GM21515 (cell line): Measurements from ENCODE around the gene SPON2.
"Not testable (repeated sequence)": the region's sequence is repeated elsewhere in the genome, so short reads cannot be mapped to it uniquely, and the experiment has no call there.

ENCODE experiments used
- ATAC-seq: cut with Tn5 transposase; IDR thresholded peaks from one replicate; pipeline ENCODE4 v1.9.1; 2021; ENCODE audit not compliant: unreplicated experiment

SPON2 gene

GRCh38 chr4:1152290-1152689 is 20.1 kb downstream of the SPON2 start:
- ATAC-seq, result no peak

- no peak for ATAC-seq
Observed at GRCh38 chr4:1151541-1151940, 20.8 kb downstream of the SPON2 start.

DNA sequence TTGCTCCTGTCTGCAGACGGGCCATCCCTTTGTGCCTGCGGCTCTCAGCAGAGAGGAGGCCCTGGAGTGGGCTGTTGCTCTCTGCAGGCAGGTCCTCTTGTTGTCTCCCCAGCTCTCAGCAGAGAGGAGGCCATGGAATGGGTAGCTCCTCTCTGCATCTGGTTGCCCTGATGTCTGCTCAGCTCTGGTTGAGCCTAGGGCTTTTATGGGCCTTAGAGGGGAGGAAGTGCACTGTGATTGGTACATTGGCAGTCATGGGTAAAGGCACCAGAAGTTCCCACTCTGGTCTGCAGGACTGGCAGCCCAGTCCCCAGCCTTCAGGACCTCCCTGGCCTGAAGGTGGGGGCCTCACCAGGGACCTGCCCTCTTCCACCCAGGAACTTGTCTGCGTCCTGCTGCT is 21.5 kb downstream of the SPON2 start:
- ATAC-seq, result no peak

GRCh38 chr4:1139860-1140259 is 32.5 kb downstream of the SPON2 start:
- ATAC-seq, result no peak

DNA sequence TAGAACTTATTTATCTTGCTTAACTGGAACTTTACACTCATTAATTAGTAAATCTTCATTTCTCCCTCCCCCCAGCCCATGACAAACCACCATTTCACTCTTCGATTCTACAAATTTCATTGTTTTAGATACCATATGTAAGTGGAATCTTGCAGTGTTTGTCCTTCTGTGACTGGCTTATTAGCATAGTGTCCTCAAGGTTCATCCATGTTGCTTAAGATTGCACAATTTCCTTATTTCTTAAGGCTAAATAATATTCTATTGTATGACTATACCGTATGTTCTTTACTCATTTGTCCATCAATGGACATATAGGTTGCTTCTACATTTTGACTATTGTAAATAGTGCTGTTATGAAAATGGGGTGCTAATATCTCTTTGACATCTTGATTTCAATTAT is 34.5 kb downstream of the SPON2 start:
- ATAC-seq, result no peak

DNA sequence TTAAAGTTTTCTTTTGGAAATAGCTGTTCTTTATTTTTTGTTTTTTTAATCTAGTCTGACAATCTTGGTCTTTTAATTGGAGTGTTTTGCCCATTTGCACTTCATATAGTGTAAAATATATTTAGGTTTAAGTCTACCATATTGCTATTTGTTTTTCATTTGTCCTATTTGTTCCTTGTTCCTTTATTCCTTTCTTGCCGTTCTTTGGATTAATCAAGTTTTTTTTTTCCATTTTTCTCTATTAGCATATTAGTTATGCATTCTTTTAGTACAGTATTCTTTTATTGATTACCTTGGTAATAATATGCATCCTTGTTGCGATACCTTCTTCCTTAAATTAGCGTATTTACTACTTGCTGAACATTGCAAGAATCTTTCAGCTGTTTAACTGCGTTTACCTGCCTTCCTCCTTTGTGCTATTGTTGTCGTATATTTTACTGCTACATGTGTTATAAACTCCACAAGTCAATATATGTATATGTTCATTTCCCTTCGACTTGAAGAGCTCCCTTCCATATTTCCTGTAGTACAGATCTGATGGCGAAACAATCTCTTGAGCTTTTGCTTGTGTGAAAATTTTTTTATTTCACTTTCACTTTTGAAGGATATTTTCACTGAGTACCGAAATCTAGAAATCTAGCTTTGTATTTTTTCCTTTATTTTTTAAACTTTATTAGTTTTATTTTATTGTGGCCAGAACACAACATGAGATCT is 35.2 kb downstream of the SPON2 start:
- ATAC-seq, result no peak

DNA sequence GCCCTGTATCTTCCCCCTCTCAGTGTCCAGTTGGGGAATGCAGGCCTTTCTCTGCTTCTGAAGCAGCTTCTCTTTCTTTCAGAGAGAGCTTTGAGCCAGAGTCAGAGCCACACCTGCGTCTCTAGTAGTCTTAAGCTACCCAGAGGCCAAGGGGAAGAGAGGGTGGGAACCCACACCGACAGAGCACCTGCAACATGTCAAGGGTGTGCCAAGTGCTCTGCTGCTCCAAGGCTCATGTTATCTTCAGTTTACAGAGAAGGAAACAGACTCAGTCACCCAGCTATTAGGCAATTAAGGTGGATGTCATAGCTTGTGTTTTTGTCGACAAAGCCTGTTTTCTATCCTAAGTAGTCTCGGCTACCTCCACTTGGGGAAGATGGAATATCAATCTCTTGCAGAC is 36.3 kb downstream of the SPON2 start:
- no peak for ATAC-seq

GRCh38 chr4:1133033-1133432 is 39.4 kb downstream of the SPON2 start:
- ATAC-seq, result no peak

GRCh38 chr4:1130316-1131186 is 41.8 kb downstream of the SPON2 start:
- ATAC-seq, result peak; percentile 90

DNA sequence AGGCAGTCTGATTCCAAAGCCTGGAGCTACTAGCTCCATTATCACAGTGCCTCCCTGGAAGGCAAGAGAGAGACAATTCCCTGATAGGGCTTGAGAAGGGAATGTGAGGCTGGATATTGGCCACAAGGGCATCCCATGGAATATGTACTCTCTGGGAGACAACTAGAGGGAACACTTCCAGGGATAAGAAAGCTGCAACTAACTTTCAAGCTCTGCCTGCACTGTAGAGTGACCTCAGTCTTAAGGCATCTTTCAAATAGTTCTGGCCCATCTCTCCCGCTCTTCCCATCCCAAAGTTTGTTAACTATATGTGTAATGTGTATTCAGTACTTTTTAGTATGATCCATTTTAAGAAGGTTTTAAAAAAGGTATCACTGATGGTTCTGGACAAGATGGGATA is 45.9 kb downstream of the SPON2 start:
- no peak for ATAC-seq

- ATAC-seq, result not testable (repeated sequence)
Observed at GRCh38 chr4:1125466-1125865, 46.9 kb downstream of the SPON2 start.

- no peak for ATAC-seq
Observed at GRCh38 chr4:1124818-1125217, 47.6 kb downstream of the SPON2 start.

GRCh38 chr4:1122505-1122904 is 49.9 kb downstream of the SPON2 start:
- ATAC-seq, result no peak
